GM12872 (cell line): ENCODE measurements around the gene SSRP1.

Experiments used
- TF ChIP-seq, protein P1 (sequence below): IDR thresholded peaks from 3 replicates; pipeline ENCODE4 v1.5.1; 2011; ENCODE audit warnings: low read depth, mild to moderate bottlenecking, low read length, moderate library complexity; ENCODE audit not compliant: insufficient read depth

The SSRP1 gene

DNA sequence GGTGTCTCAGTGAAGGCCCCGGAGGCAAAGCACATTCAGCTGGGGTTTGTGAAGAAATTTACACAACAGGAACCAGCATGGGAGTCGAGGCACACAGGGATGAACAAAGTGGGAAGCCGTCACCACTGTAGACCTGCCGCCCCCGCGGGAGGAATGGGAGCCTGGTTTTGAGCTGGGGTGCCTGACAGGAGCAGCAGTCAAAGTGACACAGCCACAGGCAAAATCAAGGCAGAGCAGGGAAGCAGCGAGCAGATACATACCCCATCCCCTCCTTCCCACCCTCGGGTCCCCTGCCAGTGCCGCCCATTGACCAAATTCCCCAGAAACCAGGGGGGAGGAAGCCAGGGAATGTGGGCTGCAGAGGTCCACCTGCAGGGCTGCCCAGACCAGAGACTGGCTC lies 23.3 kb upstream of the SSRP1 start:
- TF ChIP-seq, protein P1, sequence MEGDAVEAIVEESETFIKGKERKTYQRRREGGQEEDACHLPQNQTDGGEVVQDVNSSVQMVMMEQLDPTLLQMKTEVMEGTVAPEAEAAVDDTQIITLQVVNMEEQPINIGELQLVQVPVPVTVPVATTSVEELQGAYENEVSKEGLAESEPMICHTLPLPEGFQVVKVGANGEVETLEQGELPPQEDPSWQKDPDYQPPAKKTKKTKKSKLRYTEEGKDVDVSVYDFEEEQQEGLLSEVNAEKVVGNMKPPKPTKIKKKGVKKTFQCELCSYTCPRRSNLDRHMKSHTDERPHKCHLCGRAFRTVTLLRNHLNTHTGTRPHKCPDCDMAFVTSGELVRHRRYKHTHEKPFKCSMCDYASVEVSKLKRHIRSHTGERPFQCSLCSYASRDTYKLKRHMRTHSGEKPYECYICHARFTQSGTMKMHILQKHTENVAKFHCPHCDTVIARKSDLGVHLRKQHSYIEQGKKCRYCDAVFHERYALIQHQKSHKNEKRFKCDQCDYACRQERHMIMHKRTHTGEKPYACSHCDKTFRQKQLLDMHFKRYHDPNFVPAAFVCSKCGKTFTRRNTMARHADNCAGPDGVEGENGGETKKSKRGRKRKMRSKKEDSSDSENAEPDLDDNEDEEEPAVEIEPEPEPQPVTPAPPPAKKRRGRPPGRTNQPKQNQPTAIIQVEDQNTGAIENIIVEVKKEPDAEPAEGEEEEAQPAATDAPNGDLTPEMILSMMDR: no peak

DNA sequence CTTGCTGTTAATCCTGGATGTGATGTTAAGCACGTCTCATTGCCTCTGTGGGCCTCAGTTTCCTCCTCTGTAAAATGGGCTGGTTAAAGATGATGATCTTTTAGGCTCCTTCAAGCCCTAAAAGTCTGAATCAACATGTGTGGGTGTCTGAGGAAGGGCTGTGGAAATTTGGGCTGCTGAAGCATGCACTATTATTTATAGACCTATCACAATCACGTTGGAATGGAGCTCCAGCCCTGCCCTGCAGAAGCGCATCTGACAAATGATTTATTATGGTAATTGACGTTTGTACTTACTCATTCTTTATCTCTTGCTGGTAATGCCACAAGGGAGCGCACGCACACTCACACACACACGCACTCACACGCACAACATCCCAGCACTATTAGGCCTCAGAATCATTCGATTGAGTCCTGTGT lies 22.9 kb upstream of the SSRP1 start:
- TF ChIP-seq, protein P1: no peak

DNA sequence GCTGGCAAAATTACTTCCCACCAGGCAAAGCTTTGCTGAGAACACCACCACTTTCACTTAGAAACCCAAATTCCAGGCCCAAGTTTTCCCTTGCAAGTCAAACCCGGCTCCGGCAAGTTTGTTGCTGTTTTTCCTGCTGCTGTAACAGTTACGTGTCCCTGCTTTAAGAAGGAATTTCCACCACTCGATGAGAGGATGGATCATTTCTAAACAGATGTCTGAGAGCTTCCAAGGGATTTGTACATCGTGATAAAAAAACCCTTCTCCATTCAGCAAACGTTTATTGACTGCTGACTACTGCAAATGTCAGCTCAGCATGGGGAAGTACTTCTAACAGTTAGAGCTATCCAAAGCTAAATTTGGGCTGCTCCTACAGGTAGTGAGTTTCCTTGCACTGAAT lies 22.2 kb upstream of the SSRP1 start:
- TF ChIP-seq, protein P1: no peak

DNA sequence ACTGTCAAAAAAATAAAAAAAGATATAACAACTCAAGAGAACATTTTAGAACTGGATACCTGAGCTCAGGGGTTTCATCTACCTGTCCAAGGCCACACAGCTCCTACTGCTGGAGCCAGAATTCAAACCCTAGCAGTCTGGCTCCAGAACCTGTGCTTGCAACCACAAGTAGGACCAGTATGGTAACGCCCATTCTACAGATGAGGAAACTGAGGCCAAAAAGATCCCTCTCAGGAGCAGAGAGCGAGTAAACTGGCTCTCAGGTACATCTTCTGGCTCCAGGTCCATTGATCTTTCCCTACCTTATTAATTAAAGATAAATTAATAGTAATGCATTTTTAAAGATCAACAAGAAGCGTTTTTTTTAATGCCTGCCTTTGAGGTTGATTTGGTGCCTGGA lies 21.6 kb upstream of the SSRP1 start:
- TF ChIP-seq, protein P1: no peak

DNA sequence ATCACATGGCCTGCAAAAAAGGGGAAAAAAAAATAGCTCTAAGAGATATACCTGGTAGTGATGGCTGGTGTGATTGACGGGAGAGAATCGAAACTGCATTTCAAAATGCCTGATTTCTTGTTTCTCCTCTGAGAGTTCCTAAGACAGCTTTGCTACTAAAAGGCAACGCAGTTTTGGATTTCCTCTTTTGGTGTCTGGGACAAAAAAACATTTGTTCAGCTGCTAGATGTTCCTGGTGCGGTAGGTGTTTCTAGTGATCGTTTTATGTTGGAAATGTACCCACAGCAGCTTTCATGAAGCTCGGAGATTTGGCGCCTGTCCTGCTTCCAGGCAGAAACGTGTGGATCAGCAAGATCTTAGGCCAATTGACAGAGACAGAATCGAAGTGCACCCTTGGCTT lies 20.6 kb upstream of the SSRP1 start:
- TF ChIP-seq, protein P1: no peak

DNA sequence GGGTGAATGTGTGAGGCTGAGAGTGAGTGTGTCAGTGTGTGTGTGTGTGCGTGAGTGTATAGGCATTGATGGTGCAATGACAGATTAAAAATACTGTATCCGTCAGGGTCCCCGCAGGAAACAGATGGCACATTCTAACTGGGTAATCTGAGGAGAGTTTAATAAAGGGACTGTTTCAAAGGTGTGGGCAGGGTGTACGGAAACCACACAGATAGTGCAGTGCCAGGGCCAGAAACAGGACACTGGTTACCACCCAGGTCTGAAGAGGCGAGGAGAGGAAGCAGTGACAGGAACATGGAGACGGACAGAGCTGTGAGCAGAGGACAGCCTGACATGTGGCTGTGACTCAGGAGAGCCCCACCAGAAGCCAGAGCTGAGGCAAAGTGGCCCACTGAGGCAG lies 19.0 kb upstream of the SSRP1 start:
- TF ChIP-seq, protein P1: no peak

DNA sequence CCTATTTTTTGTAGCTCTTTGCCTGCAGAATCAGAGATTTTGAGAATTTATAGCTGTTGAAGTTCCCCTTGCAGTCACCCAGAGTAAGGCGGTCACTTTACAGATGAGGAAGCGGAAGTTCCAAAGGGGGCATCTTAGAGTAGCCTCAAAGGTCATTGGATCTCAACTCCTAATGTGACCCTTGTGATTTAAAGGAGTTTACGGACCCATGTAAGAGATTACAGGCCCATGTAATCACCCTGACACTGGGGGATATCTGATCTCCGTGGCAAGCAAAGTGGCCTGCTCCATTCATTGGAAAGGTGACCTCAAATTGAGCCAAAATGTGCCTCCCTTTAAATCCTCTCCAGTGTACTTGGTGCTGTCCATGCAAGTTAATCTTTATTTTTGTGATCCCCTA lies 18.2 kb upstream of the SSRP1 start:
- TF ChIP-seq, protein P1: no peak

DNA sequence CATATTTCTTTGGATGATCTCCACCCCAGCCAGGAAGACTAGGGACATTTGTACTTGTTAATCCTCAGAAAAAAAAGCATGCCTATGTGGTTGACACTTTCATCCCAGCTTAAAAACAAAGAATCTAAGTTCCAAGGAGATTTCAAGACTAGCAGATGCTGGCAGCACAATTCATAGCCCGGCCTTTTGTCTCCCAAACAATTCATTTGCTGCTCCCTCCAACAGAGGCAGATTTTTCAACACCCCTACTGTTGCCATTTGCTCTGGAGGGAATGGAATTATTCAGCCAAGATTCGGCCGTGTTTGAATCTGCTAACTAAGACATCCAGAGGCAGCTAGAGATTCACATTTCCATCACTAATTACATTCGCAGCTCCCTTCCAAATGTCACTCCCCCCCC lies 17.8 kb upstream of the SSRP1 start:
- TF ChIP-seq, protein P1: no peak
